NCI-H1930 (cell line): ENCODE results near the gene EXOG.
"Not testable (repeated sequence)": the region's sequence is repeated elsewhere in the genome, so short reads cannot be mapped to it uniquely, and the experiment has no call there.

Experiments
- DNase-seq, 2 experiments: peaks; one replicate each; lab custom pipeline; 2025; lab: John Stamatoyannopoulos, UW

Gene EXOG

GRCh38 chr3:38564631-38565338, 68.6 kb downstream of the EXOG start:
- DNase-seq, result no peak

- DNase-seq, result no peak
Measured at GRCh38 chr3:38565339-38566214, 69.4 kb downstream of the EXOG start.

DNA sequence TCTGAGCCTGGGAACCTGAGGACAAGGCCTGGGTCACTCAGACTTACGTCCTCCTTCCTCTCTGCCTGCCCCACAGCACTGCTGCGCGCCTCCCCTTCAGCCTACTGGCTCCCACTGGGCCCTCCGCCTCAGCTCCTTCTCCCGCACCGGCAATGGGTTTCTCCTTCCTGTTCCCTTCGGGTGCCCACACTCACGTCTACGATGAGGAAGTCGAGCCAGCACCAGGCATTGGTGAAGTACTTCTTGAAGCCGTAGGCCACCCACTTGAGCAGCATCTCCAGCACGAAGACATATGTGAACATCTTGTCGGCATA, 70.0 kb downstream of the EXOG start:
- DNase-seq, result no peak

GRCh38 chr3:38566794-38567193, 70.7 kb downstream of the EXOG start:
- DNase-seq, result not testable (repeated sequence)

DNA sequence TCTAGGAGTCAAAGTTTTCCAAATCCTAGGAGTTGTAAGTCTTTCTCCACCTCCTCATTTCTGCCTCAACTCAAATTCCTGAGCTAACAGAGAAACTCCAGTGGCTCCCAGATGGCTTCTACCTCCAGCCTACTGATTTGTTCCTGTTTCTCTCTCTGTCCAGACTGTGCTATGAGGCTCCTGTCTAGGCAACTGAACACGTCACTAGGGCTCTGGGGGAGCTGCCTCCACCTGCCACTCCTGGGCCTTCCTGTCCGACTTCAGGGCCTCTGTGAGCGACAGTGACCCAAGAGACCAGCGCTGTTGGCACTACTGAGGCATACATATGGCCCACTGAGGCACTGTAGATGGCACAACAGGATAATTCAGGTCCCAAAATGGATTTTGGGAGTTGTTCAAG, 71.4 kb downstream of the EXOG start:
- DNase-seq, result no peak

GRCh38 chr3:38573111-38573510, 77.0 kb downstream of the EXOG start:
- no peak for DNase-seq

- no peak for DNase-seq
Measured at GRCh38 chr3:38573556-38573955, 77.4 kb downstream of the EXOG start.

DNA sequence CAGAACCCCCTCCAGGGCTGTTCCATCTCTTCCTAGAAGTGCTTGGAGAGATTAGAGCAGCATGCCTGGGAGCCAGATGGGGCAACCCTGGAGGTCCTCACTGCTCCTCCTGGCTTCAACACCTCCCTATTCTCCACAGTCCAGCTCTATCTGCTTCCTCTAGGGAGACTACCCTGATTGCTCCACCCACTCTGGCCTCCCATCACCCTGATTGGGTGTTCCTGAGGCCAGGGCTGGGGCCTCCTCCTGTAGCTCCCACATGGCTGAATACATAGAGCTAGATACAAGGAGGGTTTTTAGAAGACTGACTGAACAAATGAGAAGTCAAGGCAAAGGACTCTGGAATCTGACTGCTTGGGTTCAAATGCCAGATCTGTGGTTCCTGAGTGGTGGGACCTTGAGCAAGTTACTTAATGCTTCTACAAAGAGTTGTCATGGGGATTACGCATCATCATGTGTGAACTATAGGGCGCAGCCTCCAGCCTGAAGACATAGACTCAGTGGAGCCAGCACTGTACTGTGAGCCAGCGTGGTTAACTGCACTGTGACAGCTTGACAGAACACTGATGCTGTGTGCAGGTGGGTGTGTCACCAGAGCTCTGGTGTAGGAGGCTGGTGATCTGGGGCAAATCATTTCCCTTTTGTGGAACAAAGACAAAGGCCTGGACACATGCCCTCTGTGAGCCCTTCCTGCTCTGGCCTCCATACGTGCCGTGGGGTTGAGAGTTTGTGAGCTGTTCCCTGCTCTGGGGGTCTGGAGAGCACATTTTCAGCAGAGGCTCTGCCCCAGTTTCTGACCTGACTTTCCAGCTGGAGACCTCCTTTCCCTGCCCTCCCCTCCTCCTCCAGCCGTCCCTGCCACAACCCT, 78.5 kb downstream of the EXOG start:
- no peak for DNase-seq

DNA sequence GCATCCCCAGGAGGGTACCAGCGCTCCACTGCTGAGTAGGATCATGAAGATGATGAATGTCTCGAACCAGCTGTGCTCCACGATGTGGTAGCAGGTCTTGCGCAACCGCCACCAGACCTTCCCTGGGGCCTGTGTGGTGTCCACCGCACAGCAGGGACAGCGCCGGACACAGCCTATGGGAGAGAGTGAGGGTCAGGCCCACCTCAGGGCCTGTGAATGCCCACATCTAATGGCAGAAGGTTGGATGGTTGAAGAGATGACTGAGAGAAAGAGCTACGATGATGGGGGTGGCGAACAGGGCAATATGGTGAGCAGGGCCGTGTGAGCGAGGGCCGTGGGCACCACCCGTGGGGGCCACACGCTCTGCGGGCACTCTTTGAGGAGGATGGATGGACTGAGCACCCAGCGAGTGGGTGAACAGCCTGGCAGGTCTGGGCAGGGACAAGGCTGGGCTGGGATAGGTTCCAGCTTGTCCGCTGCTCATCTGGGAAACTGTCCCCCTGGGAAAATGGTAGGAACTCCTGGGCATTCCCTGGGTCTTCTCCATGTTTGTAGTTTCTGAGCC, 79.2 kb downstream of the EXOG start:
- no peak for DNase-seq
